ENCODE data around the gene RNF34.

The RNF34 gene

DNA sequence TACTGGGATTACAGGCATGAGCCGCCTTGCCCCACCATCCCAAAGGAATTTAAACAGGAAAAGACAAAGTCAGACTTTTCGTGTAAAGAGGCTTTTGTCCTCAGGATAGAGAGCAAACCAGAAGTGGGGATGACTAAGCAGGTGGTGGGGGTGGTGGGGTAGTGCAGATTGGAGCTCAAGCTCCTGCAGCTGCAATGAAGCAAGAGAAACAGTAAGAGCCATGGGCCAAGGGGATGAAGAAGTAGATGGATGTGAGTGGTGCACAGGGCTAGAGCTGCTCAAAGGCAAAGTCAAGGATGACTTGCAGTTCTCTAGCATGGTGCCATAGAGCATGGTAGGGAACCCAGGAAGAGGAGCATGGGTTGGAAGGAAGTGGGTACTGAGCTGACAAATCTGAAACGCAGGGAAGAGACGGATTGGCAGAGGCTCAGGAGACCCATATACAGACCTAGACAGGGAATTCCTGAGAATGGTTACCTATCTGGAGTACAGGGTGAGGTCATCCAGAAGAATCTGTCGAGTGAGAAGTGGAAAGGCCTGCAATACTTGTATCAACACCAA, 11.4 kb upstream of the RNF34 start:
- DNase-seq (ENCODE audit: low spot score), result no peak

DNA sequence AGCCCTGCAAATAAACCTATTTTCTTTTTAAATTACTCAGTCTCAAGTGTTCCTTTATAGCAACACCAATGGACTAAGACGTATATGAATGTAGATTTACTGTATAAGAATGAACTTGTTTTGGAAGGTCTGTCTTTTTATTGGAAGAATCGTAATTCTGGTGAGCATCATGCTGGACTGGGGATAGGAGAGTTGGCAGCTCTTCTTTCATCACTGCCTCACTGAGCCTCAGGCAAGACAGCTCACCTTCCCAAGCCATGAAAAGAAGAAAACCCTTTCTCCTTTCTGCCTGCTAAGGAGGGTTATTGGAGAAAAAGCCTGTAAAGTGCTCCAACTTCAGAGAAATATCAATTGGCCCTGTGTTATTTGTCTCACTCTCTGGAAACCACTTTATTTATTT, 9.1 kb upstream of the RNF34 start:
- DNase-seq (ENCODE audit: low spot score), result no peak

DNA sequence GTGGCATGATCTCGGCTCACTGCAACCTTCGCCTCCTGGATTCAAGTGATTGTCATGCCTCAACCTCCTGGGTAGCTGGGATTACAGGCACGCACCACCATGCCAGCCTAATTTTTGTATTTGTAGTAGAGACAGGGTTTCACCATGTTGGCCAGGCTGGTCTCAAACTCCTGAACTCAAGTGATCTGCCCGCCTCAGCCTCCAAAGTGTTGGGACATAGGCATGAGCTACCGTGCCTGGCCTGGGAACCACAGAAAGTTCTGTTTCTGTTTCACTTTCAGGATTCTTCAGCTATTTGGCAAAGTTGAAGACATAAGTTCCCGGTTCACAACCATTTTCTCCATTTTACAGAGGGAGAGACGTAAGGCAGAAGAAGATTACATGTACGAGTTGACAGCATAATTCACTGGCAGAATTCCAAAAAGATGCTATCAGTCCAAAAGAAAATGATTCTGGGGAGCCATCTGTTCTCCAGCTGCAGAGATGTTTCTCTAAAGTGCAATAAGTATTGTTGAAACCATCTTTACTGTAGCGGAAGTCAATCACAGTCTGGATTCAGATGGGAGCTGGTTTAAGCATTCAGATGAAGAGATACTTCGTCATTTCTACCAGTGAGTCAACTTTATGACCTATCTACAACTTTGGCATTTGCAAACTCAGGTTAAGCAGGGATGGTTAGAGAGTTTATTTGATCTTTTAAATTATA, 8.1 kb upstream of the RNF34 start:
- DNase-seq (ENCODE audit: low spot score), result no peak

DNA sequence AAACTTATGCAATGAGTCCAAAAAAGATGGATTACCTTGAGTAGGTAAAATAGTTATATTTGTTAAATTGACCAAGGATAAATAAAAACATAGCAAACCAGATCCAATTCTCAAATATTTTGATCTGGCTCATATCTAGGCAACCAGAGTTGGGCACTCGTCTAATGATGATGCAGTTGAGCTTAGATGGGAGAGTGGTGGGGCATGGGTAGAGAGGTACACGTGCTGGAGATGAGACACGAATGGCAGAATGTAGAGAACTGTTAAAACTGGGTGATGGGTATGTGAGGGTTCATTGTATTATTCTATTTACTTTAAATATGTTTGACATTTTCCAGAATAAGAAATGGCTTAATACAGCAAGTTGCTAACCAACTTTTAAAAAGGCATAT, 7.6 kb upstream of the RNF34 start:
- DNase-seq (ENCODE audit: low spot score), result no peak

DNA sequence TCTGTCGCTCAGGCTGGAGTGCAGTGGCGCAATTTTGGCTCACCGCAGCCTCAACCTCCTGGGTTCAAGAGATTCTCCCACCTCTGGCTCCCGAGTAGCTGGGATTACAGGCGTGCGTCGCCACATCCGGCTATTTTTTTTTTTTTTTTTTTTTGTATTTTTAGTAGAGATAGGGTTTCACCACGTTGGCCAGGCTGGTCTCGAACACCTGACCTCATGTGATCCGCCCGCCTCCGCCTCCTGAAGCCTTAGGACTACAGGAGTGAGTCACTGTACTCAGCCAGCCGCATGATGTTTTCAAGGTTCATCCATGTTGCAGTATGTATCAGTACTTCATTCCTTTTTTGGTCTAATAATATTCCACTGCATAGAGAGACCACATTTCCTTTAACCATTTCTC, 2.4 kb upstream of the RNF34 start:
- DNase-seq (ENCODE audit: low spot score), result no peak

DNA sequence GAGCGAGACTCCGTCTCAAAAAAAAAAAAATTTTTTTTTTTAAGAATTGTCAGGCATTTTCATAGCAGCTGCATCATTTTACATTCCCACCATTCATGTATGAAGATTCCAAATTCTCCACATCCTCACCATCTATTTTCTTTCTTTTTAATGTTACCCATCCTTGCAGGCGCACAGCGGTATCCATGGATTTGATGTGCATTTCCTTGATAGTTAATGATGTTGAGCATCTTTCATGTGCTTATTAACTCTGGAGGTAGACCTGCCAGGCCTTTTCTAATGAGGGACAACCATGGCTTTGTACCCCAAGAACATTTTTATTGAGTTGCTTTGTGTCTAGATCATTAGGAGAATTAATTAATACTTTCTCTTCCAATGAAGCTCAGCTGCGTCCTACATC, 1.6 kb upstream of the RNF34 start:
- DNase-seq (ENCODE audit: low spot score), result no peak

DNA sequence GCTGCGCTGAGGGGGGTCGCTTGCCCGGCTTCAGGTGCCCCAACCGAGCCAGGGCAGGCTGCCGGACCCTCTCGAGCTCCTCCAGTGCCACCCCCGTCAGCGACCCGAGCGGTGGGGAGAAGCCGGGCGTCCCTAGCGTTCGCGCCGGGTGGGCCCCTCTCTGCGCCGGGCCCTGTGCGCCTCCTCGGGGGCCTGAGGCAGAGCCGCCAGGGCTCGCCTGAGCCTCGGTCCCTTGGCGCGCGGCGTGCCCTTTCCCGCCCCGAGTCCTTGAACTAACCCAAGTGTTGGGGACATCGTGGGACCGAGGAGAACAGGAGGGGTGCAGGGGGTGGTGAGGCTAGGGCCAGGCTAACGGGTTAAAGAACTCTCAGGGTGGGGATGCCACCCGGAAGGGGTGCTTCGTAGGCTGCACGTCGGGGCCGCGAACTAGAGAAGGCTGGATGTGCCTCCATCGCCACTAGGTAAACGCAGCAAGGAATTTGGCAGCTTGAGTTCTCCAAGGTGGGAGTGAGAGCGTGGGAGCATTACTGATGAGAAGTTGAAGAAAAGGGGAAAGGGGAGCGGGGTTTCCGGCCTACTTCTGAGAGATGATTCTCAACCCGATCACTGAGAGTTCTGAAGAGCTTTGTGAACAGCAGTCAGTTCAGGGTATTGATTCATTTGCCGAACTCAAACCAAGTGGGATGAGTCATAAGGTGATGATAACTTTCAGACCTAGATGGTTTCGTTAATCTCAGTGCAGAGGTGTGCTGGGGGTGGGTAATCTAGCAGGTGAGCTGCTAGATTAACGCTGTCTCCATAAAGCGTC, 618 bp downstream of the RNF34 start:
- no peak for DNase-seq (ENCODE audit: low spot score)

DNA sequence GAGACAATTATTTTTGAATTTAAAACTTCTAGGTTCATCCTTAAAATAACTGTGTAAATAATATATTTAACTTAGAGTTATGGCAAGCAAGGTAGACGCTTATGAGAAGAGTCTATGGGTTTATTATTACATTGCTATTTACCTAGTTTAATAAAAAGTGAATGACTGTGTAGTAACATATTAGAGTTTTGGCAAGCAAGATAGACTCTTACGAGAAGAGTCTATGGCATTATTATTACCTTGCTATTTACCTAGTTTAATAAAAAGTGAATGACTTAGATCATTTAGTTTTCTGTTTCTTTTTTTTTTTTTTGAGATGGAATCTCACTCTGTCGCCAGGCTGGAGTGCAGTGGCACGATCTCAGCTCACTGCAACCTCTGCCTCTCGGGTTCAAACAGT, 3.8 kb downstream of the RNF34 start:
- no peak for DNase-seq (ENCODE audit: low spot score)

DNA sequence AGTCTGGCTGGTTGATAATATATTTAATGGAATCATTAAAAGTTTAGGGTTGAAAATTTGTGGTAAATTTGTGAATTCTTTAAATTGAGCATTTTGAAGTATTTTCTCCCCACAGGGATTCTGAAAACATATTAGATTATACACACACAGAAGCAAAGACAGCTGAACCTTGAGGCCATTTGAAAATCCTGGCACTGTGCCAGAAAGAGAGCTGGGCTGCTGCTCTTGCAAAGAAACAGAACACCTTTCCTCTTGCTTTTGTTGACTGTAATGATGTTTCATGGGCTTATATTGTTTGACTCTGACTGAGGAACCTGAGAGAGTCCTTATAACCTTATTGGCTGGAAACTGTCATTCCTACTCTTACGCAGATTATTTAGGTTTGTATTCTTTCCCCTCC, 4.8 kb downstream of the RNF34 start:
- DNase-seq (ENCODE audit: low spot score), result no peak

DNA sequence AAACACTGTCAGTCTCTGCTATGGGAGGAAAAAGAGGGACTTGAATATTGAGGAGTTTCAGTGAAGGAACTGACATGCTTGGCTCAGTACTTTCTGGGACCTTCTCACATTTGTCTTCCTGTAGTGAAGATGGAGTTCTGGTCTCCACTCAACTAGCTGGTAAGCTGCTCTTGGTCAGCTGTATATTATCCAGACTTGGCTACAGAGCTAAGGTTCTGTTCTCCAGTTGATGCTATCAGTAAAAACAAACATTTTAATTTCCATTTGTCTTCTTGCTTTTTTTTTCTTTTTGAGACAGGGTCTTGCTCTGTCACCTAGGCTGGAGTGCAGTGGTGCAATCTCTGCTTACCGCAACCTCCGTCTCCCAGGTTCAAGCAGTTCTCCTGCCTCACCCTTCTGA, 5.3 kb downstream of the RNF34 start:
- DNase-seq (ENCODE audit: low spot score), result no peak

DNA sequence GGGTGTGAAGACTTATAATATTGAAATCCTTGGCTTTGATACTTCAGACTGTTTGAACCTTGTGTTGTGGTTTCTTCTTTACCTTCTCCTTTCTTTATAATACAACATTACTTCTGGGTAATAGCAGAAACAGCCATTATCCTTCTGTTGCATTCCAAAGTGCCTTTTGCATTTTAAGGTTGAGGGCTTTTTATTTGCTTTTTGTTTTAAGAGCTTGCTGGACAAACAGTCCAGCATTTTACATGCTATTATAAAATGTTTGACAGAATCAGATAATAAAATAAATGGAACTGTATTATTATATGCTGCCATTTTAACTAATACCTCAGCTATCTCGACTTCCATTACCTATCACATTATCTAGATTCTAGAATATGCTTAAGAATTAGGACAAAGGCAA, 14.0 kb downstream of the RNF34 start:
- no peak for DNase-seq (ENCODE audit: low spot score)

DNA sequence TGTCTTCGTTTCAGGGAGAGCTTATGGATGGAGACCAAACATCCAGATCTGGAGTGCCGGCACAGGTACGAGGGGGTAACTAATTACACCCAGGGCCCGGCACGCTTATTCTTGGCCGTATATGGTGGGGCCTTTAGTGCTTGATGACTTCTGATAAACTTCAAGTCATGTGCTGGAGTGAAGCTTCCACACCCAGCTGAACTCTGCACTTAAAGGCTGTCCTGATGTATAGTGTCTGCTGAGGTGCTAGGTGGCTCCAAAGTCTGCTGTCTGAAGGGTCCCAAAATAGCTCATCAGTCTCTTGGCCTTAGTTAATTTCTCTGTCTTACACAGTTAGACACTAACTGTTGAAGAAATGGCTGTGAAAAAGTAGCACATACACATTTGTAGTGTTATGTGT, 17.9 kb downstream of the RNF34 start:
- no peak for DNase-seq (ENCODE audit: low spot score)

DNA sequence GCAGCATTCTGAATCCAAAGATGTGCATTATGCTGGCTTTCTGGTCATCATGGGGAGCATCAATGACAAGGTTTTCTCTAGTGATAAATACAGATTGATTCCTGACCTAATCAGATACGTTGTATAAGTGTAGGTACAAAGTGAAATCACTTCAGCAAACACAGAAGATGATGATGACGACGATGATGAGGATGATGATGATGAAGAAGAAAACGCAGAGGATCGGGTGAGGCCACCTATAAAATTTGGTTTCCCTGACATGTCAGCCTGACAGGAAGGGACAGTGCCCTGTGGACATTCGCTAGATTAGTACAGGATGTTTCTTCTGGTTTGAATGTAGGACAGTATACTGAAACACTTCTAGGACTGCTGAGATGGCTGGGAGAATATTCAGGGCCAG, 20.2 kb downstream of the RNF34 start:
- DNase-seq (ENCODE audit: low spot score), result no peak

DNA sequence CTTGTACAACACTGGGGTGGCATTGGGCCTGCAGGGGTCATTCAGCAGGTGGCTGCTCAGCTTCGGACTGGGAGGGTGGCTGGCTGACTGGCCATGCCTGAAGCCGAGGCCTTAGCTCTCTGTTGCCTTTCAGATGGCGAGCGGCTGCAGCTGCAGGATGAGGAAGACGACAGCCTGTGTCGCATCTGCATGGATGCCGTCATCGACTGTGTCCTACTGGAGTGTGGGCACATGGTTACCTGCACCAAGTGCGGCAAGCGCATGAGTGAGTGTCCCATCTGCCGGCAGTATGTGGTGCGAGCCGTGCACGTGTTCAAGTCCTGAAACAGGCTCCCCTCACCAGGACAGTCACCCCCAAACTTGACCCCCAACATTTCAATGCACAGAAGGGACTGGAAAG, 23.3 kb downstream of the RNF34 start:
- DNase-seq (ENCODE audit: low spot score), result no peak

DNA sequence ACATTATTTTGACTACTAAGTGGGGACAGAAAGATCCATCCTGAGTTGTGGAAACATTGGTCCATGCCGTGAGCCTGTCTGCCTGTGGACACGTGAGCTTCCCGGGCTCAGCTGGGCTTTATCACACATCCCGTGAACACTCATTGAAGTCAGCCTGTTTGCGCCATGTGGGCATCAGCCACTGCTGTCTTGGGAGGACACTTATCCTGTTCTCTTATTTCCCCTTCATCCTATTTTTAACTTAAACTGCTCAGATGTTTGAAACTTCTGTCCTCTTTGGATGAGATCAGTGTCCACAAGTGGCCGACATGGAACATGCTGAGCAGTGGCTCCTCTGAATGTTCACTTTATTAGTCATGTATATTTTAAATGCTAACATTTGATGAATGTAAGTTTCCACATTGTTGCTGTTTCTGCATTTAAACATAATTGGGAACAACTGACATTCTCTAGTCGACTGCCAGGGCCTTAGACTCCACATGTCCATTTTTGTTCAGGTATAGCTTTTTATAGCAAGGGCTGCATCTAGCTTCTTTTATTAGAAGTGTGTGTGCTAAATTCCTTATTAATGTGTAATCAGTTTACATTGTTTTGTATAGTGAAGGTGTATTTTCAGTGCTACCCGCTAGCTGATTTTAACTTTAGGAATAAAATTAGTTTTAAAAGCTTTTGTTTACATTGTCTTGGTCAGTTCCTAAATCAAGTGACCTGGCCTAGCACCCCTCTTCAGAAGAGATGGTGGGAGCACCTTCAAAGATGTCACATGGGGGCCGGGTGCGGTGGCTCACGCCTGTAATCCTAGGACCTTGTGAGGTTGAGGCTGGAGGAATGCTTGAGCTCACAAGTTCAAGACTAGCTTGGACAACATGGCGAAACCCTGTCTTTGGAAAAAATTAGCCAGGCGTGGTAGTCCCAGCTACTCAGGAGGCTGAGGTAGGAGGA, 24.0 kb downstream of the RNF34 start:
- DNase-seq (ENCODE audit: low spot score), result no peak

DNA sequence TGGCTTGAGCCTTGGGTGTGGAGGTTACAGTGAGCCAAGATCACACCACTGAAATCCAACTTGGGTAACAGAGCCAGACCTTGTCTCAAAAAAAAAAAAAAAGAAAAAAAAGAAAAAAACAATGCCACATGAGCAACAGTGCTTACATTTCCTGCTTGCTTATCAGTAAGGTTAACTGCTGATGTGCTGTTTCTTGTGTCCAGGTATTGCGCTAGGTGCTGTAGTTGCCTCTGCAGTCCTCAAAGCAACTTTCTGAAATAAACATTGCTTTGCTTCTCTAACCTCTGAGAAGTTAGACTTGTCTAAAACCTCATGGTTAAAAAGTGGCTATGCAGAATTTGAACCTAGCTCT, 24.7 kb downstream of the RNF34 start:
- no peak for DNase-seq (ENCODE audit: low spot score)

DNA sequence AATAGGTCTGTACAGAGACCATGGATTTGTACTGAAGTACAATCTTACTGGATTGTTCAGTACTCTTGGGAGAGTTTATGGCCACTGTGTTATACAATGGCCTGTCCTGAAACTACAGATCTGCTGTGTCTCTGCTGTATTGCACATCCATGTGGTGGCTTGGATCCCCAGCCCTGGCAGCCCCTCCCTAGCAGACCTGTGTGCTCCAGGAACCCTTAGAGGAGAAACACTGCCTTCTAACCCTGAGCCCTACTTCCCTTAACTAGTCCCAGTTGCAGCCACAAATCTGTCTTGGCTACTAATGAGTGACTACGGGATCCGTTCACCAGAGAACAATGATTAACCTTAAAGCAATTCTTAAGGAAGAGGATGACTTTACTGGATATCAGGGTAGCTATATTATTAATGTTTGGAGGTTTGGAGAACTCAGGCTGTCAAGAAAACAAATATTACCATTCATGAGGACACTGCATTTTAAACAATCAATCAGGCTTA, 27.7 kb downstream of the RNF34 start:
- DNase-seq (ENCODE audit: low spot score), result no peak

DNA sequence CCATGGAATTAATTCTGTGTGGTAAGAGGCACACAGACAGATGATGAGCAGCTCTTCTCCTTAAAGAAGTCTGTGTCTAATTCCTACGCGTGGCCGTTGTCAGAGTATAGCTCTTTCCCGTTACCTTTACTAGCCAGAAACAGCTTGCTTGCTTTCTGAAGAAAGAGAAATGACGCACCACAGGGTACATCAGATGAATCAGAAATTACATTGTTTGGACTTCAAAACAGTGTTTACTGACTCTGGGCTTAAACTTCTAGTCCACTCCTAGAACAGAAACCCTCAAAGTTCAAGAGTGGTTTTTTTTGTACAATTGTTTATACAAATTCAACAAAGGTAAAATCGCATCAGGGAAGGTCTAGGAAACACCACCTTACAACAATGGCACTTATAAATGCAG, 29.0 kb downstream of the RNF34 start:
- DNase-seq (ENCODE audit: low spot score), result no peak

DNA sequence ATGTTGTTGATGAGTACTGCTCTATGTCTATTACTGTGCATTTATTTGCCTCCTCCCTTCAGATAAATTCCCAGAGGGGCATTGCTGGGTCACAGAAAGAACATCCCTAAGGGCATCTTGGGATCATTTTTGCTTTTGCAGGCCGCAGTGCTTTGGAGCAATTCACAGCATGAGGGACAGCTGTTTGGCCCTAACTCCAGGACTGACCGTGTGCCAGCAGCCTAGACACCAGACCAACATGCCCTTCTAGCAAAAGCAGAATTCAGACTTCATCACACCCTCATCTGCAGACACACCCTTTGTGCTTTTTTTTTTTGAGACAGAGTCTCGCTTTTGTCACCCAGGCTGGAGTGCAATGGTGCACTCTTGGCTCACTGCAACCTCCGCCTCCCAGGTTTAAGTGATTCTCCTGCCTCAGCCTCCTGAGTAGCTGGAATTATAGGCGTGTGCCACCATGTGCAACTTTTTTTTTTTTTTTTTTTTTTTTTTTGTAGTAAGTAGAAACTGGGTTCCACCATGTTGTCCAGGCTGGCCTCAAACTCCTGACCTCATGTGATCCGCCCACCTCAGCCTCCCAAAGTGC, 31.0 kb downstream of the RNF34 start:
- DNase-seq (ENCODE audit: low spot score), result no peak

DNA sequence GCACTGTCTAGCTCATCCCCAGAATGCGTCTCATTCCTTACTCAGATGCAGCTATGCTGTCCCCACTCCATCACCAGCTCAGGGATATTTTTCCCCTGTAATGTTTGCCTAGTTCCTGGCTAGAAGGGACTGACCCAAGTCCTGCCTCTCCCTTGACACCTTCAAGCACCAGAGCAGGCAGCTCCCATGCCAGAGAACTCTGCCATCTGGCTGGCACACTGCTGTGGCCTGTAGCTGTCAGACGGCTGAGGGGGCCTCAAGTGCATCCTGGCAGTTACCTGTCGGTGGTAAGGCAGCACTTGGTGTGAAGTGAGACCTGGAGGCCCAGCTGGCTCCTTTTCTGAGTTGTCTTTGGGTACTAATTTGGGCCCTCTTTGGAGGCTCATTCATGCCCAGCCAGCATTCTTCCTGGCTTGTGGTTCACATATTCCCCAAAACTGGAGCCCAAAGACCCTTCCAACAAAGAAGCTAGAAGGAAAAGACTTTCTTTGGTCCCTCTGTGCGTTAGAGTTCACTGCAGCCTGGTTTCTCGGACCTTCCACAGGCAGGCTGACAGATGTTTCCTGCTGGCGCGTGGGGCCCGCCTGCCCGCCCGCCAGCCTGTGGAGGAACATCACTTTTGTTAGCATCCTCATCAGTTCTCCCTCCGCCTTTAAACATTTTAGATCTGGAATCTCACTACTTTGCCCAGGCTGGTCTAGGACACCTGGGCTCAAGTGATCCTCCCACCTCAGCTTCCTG, 33.0 kb downstream of the RNF34 start:
- DNase-seq (ENCODE audit: low spot score), result no peak

DNA sequence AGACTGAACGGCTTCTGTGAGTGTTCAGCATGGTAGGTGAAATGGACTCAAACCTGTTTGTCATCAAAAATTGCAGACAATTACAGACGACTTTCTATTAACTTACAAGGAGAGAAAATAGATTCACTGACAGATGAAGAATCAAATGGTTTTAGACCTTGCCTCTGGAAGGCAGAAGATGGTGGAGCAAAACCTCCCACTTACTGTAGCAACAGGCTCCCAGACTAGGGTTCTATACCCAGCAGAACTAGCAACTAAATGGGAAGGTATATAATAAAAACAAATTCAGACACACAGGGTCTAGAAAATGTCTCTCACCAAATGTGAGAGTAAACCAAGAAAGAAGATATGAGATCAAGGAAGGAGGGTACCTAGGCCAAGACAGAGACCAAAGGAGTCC, 36.8 kb downstream of the RNF34 start:
- DNase-seq (ENCODE audit: low spot score), result no peak

Measured in left forelimb (tissue), 1 donor.